Upper lobe of left lung (tissue), 6 donors: ENCODE measurements around the gene UGT1A9. TPM values are rescaled to one million over a fixed set of nuclear protein-coding genes. Genes with fewer than 3 reads are reported as not detected.

Source experiments
- ATAC-seq, 2 donors: fragments of 200-7000 bp; cut with Tn5 transposase; one replicate each; pipeline ENCODE4 v1.9.1; 2022; ENCODE audit warnings: mild to moderate bottlenecking in 2 of 2, moderate library complexity in 2 of 2; ENCODE audit not compliant: low FRiP score in 2 of 2
- DNase-seq, 2 donors: peaks; one replicate each; pipeline ENCODE4 v3.0.0-alpha.2; 2019 to 2020
- H3K27ac ChIP-seq, 4 donors: fragments of 200-600 bp; sonication (generic); one replicate each; pipeline ENCODE4 v1.5.1; 2016 to 2019
- H3K27me3 ChIP-seq, 4 donors: fragments of 200-600 bp; sonication (generic); one replicate each; pipeline ENCODE4 v1.5.1; 2017 to 2019
- H3K36me3 ChIP-seq, 4 donors: fragments of 200-600 bp; sonication (generic); one replicate each; pipeline ENCODE4 v1.5.1; 2016 to 2019
- H3K4me1 ChIP-seq, 4 donors: fragments of 200-600 bp; sonication (generic); one replicate each; pipeline ENCODE4 v1.5.1; 2018 to 2019
- H3K4me3 ChIP-seq, 4 donors: fragments of 200-600 bp; sonication (generic); one replicate each; pipeline ENCODE4 v1.5.1; 2017 to 2019; ENCODE audit warnings: mild to moderate bottlenecking in 2 of 4, moderate library complexity in 1 of 4
- H3K9me3 ChIP-seq, 4 donors: fragments of 200-600 bp; sonication (generic); one replicate each; pipeline ENCODE4 v1.5.1; 2018 to 2019
- EP300 ChIP-seq, 4 donors: sonication (generic); formaldehyde crosslinking; IDR thresholded peaks; one replicate each; pipeline ENCODE4 v1.5.1; 2017; ENCODE audit warnings: antibody characterized with exemption in 4 of 4, control low read depth in 2 of 4
- POLR2A ChIP-seq, 4 donors: fragments of 450-650 bp; IDR thresholded peaks; one replicate each; pipeline ENCODE4 v1.5.1; 2016 to 2017; ENCODE audit warnings: antibody characterized with exemption in 4 of 4, mild to moderate bottlenecking in 2 of 4
- POLR2AphosphoS5 ChIP-seq, 2 donors: sonication (generic); formaldehyde crosslinking; IDR thresholded peaks; one replicate each; pipeline ENCODE4 v1.5.1; 2017; ENCODE audit warnings: antibody characterized with exemption in 2 of 2
- WGBS, 2 donors: methylation state at CpG; one replicate each; pipeline ENCODE4 v1.1.5; 2017 to 2018; 5-methylcytosine and 5-hydroxymethylcytosine counted together
- total RNA-seq, 6 donors: library from RNA; depleted of rRNA in 4 of 6; stranded (reverse); fragments of >200 nt in 4 of 6; gene quantifications; one replicate each; pipeline versions ENCODE4 v1.1.0 to v1.2.1, GENCODE V29; 2016 to 2021
- TF ChIP-seq, protein P1 (sequence below), 6 experiments: fragments of 450-650 bp in 4 of 6; fragments of 200-600 bp in 2 of 6; sonication (generic) in 2 of 6; IDR thresholded peaks; one replicate each; pipeline ENCODE4 v1.5.1; 2016 to 2019; ENCODE audit warnings: antibody characterized with exemption in 6 of 6
- donor health status: DM: no; HTN: no; CAD: no; lungs with moderate emphysema.
- donor health status: DM: no; HTN: yes; CAD: no; lungs with severe emphysema.

UGT1A9 gene
- total RNA-seq, 6 donors from 2014 or later, result not detected

DNA sequence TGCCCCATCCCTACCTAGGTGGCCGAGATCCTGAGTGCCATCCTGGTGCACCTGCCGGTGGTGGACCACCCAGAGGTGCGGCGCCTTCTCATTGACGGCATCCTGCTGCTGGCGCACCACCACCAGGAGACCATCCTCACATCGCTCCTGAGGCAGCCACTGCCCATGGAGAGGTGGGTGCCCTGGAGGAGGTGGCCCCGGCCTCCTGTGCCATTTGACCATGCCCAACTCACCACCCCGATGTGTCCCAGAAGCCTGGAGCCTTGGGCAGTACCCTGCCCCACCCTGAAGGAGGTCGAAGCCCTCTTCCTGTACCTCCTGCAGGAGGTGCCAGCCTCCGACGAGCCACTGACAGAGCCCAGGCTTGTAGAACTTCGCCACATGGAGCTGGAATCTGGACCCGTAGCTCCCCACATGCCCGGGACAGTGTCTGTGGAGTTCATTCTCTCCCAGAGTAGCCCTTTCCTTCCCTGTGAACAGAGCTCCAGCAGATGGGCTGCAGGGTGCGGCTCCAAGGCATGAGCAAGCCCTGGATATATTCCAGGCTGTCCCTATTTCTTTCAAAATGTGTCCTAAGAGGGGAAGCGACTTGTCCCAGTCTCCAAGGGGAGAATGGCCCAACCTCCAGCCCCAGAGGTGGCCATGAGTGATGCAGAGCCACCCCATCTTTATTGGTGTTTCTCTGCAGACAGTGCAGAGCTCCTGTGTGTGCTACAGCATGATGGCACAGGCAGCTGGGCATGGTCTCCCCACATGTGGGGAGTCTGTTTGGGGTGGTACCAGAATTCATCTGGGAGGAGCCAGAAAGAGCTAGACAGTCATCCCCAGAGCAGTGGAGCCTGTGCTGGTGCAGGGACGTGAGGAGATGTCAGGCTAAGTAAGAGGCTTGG lies 148.4 kb downstream of the UGT1A9 start:
- 83 to 89% methylated on average over 6 to 18 of the region's 18 CpGs for WGBS, 2 donors
- DNase-seq (peak; percentile 10 to 59), ATAC-seq (peak in 1 of 2 donors; percentile 23)
- H3K36me3 ChIP-seq, result no peaks in the 10 kb centered on the region
- no peak overlapping the region for H3K4me3 ChIP-seq
- no peak for TF ChIP-seq POLR2AphosphoS5 (IDR thresholded peaks at IDR 0.05)
- no peak for TF ChIP-seq POLR2A (IDR thresholded peaks at IDR 0.05)
- TF ChIP-seq, protein P1, sequence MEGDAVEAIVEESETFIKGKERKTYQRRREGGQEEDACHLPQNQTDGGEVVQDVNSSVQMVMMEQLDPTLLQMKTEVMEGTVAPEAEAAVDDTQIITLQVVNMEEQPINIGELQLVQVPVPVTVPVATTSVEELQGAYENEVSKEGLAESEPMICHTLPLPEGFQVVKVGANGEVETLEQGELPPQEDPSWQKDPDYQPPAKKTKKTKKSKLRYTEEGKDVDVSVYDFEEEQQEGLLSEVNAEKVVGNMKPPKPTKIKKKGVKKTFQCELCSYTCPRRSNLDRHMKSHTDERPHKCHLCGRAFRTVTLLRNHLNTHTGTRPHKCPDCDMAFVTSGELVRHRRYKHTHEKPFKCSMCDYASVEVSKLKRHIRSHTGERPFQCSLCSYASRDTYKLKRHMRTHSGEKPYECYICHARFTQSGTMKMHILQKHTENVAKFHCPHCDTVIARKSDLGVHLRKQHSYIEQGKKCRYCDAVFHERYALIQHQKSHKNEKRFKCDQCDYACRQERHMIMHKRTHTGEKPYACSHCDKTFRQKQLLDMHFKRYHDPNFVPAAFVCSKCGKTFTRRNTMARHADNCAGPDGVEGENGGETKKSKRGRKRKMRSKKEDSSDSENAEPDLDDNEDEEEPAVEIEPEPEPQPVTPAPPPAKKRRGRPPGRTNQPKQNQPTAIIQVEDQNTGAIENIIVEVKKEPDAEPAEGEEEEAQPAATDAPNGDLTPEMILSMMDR (IDR thresholded peaks at IDR 0.05), result no peak
- no peak for TF ChIP-seq EP300 (IDR thresholded peaks at IDR 0.05)
- H3K4me1 ChIP-seq, result no peaks in the 10 kb centered on the region
- H3K9me3 ChIP-seq, result no peaks in the 10 kb centered on the region
- H3K27me3 ChIP-seq, result no peaks in the 10 kb centered on the region
- H3K27ac ChIP-seq, result no peak overlapping the region

DNA sequence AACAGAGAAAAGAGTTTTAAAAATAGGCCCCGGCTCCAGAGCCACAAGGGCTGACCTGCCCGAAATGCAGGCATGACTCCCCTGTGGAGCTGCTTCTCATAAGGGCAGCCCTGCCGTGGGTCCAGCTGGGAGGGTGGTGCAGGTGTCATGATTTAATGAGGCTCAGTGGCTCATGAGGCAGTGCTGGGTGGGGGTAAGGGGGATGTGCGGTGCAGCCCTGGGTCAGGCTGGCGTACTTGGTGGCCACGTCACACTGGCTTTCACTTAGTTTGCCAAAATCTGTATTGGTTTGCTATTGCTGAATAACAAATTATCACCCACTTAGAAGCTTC lies 149.0 kb downstream of the UGT1A9 start:
- no peaks in the 10 kb centered on the region for H3K36me3 ChIP-seq
- ATAC-seq (no peak), DNase-seq (no peak)
- no peaks in the 10 kb centered on the region for H3K27me3 ChIP-seq
- WGBS, 2 donors, result 82 to 85% methylated on average over 3 to 6 of the region's 6 CpGs
- no peak overlapping the region for H3K27ac ChIP-seq
- H3K4me3 ChIP-seq, result no peak overlapping the region
- H3K4me1 ChIP-seq, result no peaks in the 10 kb centered on the region
- H3K9me3 ChIP-seq, result no peaks in the 10 kb centered on the region
- TF ChIP-seq POLR2A (IDR thresholded peaks at IDR 0.05) (no peak), POLR2AphosphoS5 (IDR thresholded peaks at IDR 0.05) (no peak), EP300 (IDR thresholded peaks at IDR 0.05) (no peak)
- TF ChIP-seq, protein P1 (IDR thresholded peaks at IDR 0.05), result no peak

DNA sequence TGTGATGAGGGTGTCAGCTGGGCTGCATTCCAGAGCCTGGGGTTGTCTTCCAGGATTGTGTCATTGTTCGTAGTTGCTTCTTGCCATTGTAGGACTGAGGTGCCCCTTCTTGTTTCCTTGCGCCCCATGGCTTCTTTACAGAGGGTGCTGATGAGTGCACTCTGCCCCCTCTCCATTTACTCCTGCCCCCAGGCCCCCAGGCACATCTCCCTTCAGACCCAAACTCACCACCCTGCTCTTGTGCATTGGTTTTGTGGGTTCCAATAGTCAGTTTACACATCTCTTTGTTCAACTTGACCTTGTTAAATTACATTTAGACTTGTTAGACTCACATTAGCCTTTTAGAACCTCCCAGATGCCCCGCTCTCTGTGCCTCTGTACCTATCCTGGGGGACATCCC lies 149.5 kb downstream of the UGT1A9 start:
- DNase-seq (no peak), ATAC-seq (no peak)
- no peaks in the 10 kb centered on the region for H3K4me1 ChIP-seq
- no peaks in the 10 kb centered on the region for H3K36me3 ChIP-seq
- no peak overlapping the region for H3K27ac ChIP-seq
- H3K9me3 ChIP-seq, result peaks cover 0 to 2% (median 0%) of the 10 kb centered on the region in 4 donors
- no peaks in the 10 kb centered on the region for H3K27me3 ChIP-seq
- H3K4me3 ChIP-seq, result no peak overlapping the region
- TF ChIP-seq, protein P1 (IDR thresholded peaks at IDR 0.05), result no peak
- TF ChIP-seq POLR2A (IDR thresholded peaks at IDR 0.05) (no peak), EP300 (IDR thresholded peaks at IDR 0.05) (no peak), POLR2AphosphoS5 (IDR thresholded peaks at IDR 0.05) (no peak)
- 85 to 94% methylated on average over 3 of the region's 3 CpGs for WGBS, 2 donors

DNA sequence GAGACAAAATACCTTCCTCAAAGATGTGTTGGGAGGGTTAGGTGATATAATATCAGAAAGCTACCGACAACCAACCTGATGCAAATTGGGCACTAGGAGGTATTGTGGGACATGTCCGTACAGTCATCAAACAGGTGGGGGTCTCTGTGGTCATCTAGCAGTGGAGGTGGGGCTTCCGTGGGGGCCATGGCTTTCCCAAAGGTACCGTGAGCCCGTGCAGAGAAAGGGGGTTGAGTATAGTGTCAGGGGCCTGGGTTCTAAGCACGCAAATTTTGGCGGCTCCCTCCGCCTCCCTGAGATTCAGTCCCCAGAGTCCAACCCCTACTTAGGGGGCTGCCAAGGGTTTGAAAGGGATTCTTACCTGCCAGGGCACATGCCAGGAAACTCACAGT lies 150.0 kb downstream of the UGT1A9 start:
- no peak overlapping the region for H3K4me3 ChIP-seq
- 88 to 93% methylated on average over 5 to 8 of the region's 8 CpGs for WGBS, 2 donors
- no peak for ATAC-seq
- TF ChIP-seq POLR2AphosphoS5 (IDR thresholded peaks at IDR 0.05) (no peak), EP300 (IDR thresholded peaks at IDR 0.05) (no peak), POLR2A (IDR thresholded peaks at IDR 0.05) (no peak)
- TF ChIP-seq, protein P1 (IDR thresholded peaks at IDR 0.05), result no peak
- no peaks in the 10 kb centered on the region for H3K4me1 ChIP-seq
- H3K36me3 ChIP-seq, result no peaks in the 10 kb centered on the region
- H3K9me3 ChIP-seq, result peaks cover 0 to 3% (median 0%) of the 10 kb centered on the region in 4 donors
- no peaks in the 10 kb centered on the region for H3K27me3 ChIP-seq
- DNase-seq, result no peak
- no peak overlapping the region for H3K27ac ChIP-seq
